ENCODE measurements around the gene RBM44.

RBM44 gene

GRCh38 chr2:237889811-237890210 lies 91.2 kb downstream of the RBM44 start:
- no peak for DNase-seq

Measured in NCI-H510A (cell line).